Stimulated activated CD8-positive, alpha-beta memory T cell treated with anti-CD3 and anti-CD28 coated beads, Interleukin-12 subunit alpha, Interleukin-12 subunit beta, amount 100 ng/mL, for 1 hour (primary cell): ENCODE data around the gene TXNL4B.
"Not testable (repeated sequence)": the region's sequence is repeated elsewhere in the genome, so short reads cannot be mapped to it uniquely, and the experiment has no call there.

ENCODE experiments used
- DNase-seq: peaks from one replicate; pipeline ENCODE4 v3.0.0-alpha.2; 2020; ENCODE audit warnings: low read depth

The TXNL4B gene

DNA sequence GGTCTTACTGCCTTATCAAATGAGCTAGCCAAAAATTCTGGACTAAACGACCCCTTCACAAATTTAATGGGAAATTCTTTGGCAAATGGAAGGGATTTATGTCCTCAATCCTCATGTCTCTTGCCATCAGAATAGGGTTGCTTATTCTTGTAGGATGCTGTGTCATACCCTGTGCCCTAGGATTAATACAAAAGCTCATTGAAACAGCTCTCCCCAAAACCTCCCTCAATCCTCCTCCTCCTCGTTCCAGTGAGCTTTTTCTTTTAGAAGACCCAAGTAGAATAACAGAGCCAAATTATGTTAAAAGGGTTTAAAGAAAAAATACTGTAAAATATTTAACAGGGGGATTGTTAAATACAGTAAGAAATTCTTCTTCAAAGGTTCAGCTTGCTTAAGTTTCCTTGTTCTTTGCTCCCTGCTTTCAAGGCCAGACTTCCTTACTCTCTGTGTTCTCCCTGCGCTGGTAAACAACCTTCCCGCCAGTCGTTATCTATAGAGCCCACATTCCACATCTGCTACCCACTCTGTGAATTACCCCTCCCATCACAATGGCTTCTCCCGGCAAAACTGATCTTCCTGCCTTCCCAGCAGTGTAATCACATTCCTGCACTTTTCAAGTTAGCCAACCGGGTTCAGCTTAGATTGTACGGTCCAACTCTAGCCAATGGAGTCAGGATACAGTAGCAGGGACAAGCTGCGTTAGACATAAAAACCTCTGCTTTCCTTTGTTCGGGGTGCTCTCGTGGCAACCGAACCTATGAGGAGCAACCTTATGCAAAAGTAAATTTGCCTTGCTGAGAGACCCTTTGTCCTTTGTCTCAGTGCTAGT is 20.7 kb downstream of the TXNL4B start:
- DNase-seq: no peak

DNA sequence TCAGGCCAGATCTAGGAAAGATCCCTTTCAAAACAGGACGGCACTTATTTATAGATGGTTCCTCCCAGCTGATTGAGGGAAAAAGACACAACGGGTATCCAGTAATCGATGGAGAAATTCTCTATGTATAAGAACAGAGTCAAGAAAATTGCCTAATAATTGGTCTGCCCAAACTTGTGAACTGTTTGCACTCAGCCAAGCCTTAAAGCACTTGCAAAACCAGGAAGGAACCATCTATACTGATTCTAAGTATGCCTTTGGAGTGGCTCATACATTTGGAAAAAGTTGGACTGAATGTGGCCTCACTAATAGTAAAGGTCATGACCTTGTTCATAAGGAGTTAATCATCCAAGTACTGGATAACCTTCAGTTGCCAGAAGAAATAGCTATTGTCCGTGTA is 24.5 kb downstream of the TXNL4B start:
- DNase-seq: no peak

DNA sequence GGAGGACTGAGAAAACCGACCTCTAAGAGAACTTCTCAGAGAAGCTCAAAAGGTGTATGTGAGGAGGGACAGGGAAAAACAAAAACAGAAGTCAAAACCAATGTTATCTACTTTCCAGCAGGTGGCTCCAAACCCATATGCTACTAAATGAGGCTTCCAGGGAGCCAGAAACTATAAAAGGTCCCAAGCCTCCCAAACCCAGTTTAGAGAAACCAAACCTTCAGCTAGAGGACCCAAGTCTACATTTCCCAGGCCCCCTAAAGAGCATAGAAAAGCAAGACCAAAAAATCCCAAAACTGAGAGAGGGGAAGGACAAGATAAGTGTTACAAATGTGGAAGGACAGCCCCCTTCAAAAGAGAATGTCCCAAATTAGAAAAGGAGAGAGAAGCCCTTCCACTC is 26.7 kb downstream of the TXNL4B start:
- DNase-seq: no peak

DNA sequence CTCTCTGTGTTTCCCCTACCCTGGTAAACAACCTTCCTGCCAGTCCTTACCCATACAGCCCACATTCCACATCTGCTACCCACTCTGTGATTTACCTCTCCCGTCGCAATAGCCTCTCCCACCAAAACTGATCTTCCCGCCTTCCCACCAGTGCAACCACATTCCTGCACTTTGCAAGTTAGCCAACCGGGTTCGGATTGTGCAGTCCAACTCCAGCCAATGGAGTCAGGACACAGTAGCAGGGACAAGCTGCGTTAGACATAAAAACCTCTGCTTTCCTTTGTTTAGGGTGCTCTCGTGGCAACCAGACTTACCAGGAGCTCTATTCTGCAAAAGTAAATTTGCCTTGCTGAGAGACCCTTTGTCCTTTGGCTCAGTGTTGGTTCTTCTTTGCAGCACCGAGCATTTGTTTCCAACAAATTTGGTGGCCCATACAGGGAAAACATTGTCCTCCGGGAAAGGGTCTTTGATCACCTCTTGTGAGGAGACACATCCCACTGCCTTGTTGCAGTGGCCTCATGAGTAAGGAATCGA is 29.0 kb downstream of the TXNL4B start:
- DNase-seq: no peak

DNA sequence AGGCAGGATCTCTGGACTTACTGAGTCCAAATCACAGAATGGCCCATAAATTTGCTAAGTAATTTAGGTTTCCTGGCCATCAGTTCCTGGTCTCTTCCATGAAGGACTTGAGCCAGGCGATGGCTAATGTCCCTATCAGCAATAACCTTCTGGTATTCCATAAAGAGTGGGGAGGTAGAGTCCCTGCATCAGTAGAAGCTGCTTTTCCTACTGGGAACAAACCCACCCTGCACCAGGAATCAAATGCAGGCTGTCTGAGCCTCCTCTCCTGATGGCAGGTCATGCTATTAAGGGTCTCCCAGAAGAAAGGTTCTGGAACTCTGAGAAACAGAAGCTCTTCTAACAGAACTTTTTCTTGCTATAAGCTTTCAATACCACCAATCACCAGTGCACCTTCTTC is 31.9 kb downstream of the TXNL4B start:
- no peak for DNase-seq

DNA sequence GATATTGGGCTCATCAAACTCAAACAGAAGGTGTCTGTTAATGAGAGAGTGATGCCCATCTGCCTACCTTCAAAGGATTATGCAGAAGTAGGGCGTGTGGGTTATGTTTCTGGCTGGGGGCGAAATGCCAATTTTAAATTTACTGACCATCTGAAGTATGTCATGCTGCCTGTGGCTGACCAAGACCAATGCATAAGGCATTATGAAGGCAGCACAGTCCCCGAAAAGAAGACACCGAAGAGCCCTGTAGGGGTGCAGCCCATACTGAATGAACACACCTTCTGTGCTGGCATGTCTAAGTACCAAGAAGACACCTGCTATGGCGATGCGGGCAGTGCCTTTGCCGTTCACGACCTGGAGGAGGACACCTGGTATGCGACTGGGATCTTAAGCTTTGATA is 33.0 kb downstream of the TXNL4B start:
- no peak for DNase-seq

DNA sequence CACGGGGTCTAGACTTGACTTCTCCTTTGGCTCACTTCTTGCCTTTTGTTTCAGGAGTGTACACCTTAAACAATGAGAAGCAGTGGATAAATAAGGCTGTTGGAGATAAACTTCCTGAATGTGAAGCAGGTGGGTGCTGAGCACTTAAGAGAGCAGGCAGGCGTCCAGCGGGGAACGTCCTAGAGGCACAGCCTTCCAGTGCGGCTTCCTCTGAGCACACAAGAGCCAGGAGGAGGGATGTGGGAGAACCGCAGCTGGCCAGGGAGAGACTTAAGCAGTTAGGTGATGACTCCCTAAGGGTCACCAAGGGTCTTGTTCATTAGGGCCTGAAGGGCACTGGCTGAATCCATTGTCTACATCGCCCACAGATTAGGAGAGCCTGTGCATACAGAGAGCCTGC is 34.4 kb downstream of the TXNL4B start:
- DNase-seq: not testable (repeated sequence)

DNA sequence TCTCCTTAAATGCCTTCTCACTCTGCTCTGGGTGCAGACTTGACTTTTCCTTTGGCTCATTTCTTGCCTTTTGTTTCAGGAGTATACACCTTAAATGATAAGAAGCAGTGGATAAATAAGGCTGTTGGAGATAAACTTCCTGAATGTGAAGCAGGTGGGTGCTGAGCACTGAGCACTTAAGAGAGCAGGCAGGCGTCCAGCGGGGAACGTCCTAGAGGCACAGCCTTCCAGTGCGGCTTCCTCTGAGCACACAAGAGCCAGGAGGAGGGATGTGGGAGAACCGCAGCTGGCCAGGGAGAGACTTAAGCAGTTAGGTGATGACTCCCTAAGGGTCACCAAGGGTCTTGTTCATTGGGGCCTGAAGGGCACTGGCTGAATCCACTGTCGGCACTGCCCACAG is 36.1 kb downstream of the TXNL4B start:
- not testable (repeated sequence) for DNase-seq

DNA sequence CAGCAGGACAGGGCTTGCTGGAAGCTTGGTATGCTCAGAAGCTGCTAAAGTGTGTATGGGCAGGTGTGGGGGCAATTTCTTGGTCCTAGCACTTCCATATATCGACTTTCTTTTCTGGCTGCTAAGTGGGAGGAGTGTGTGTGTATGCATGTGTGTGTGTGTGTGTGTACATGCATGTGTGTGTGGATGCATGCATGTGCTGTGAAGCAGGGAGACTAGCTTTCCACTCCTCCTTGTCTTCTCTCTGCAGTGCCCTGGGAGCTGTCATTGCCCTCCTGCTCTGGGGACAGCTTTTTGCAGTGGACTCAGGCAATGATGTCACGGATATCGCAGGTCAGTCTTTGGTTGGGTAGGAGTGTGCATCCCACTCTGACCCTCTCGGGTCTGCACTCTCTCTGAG is 37.5 kb downstream of the TXNL4B start:
- no peak for DNase-seq

DNA sequence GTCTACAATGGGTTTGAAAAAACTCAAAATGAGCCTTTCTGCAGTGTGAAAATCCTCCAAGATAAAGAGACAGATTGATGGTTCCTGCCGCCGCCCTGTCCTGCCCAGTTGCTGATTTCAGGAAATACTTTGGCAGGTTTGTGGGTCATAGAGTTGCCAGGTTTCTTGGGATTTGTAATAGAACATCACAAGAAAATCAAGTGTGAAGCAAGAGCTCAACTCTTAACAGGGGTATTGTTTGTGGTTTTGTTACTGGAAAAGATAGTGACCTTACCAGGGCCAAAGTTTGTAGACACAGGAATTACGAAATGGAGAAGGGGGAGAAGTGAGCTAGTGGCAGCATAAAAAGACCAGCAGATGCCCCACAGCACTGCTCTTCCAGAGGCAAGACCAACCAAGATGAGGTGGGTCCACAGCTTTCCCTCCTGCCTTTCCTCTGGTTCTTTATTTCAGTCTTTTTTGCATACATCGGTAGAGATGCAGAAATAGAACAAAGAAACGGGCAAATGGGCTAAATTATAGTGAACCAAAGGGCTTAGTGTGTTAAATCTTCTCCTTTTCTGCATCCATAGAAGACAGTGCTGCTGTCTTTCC is 39.1 kb downstream of the TXNL4B start, which contains the start of gene HP:
HP (plus strand) TSS at position 252 of the 594 bp plus-strand sequence; CDS start at position 400, 148 bp downstream.
- not testable (repeated sequence) for DNase-seq

DNA sequence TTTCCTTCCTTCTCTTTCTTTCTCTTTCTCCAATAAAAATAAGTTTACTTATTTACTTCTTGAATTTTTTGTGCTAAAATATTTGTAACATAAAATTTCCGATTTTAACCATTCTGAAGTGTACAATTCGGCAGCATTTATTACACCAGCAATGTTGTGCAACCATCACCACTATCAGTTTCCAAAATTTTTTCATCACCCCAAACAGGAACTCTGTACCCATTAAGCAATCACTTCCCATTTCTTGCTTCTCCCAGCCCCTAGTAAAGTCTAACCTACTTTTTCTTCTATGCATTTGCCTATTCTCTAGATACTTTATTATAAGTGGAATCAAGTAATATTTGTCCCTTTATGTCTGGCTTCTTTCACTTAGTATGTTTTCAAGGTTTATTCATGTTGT is 41.6 kb downstream of the TXNL4B start:
- no peak for DNase-seq

DNA sequence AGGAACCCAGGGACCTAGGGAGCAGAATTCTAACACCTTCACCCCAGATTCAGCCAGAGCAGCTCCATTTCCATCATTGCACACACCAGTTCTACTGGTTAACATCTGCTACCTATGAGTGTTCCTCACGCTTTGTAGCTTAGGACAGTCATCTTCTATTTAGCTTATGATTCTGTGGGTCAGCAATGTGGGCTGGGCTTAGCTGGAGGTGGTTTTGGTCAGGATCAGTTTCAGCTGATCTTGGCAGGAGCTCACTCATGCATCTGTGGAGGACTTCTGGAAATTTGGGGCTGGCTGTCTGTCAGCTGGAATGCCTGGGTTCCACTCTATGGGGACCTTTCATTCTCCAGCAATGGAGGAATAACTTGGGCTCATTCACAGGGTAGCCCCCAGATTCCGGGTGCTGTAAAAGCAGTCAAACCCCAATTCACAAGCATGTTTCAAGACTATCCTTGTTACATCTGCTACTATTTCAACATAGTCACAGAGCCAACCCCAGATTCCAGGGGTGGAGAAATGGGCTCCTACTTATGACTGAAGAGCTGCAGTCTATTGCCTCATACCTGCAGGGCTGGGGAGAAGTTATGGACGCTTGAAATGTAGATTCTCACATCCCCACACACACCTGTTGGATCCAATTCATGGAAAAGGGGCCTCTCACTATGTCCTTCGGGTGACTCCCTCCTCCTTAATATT is 42.5 kb downstream of the TXNL4B start:
- DNase-seq: no peak

DNA sequence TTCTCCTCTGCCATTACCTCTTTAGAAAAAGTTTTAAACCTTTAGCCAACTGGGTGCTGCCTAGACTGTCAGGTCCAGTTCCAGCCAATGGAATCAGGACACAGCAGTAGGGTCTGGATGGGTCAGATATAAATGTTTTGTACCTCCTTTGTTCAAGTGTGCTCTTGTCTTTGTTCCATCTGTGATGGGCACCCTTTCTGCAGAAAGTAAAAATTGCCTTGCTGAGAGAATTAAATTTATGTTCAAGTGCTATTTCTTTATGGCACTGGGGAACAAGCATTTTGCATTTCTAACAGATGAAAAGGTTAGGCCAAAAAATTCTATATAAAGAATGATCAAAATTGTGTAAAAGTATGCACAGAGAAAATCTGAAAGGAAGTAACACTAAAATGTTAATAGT is 44.3 kb downstream of the TXNL4B start:
- DNase-seq: no peak

DNA sequence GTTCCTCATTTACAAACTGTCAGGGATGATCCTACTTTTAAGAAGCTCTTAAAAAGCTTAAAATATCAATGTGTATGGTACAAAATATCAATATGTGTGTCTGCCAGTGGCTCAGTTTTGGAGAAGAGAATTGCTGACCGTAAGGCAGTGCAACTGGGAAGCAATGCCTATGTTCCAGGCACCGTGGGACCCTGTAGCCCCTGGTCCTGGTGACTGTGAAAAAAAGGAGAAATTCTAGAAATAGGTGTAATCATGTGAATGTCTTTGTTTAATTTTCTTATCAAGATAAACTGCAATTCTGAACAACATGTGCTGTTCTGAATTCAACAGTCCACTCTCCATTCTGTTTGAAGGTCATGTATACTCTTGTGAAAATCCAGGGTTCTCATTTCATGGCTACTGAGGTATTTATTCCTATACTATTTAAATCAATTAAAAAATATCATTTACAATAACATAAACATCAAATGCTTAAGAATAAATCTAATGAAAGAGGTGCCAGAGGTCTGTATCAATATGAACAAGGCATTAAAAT is 48.5 kb downstream of the TXNL4B start:
- DNase-seq: no peak

DNA sequence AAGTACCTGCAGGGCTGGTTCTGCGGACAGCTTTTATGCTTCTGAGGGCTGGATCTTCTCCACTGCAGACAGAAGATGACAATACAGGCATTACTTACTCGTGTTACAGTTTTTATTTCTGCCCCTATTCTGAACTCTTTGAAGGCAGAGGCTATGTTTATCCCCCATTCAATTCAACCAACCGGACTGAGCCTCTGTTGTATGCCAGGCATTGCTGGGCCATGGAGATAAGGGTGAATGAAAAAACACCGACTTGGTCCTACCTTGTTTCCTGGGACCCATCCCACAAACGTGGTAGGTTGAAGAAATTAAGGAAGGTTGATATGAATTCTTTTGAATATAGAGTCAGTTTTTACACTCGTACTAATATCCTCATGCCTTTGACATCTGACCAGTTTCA is 49.1 kb downstream of the TXNL4B start:
- DNase-seq: no peak

DNA sequence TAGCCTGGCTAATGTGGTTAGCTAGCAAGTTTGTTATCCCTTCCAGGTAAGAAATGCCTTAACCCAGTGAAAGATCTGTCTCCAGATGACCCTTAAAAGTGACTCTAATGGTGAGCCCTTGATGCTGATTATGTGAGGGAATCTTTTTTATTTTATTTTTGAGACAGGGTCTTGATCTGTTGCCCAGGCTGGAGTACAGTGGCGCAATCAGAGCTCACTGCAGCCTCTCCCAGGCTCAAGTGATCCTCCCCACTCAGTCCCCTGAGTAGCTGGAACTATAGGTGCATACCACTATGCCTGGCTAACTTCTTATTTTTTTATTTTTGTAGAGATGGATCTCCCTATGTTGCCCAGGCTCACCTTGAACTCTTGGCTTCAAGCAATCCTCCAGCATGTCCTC is 49.9 kb downstream of the TXNL4B start:
- DNase-seq: no peak

DNA sequence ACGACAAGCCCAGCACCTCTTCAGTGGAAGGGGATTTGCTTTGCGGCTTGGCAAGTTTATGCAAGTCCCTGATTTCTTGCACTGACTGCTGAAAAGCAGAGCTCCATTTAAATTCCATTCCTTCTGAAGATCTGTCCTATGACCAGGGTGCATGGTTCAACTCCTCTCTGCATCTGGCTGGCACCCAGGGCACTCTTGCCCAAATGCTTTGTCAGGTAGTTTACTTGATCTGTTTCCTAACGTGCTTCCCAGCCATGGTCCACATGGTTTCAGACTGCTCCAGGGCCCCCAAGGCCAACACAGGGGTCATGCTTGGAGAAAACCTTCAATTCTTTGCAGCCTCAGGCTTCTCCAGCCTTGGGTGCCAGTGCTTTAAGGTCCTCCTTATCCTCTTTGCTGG is 50.4 kb downstream of the TXNL4B start:
- DNase-seq: no peak

DNA sequence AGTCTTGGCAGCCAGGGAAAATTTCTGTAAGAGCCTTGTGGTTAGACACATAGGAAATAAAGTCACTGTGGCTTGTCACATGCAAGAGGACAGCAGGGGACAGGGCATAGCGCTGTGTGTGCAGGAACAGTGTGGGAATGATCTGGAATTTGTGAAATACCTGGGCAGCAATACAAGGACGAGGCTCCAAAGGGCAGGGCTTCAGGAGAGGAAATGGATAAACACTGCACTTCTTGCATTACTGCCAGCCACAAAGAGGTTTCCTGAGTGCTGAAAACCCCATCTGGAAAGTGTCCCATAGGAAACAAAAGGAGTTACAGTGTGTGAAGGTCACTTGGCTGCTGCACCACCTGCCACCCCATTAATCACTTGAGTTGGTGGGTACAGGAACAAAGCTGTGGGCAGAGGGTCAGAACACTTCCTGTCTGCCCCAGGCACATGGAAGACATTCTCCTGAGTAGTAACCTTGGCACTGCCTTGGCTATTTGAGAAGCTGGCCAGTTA is 51.2 kb downstream of the TXNL4B start:
- no peak for DNase-seq

DNA sequence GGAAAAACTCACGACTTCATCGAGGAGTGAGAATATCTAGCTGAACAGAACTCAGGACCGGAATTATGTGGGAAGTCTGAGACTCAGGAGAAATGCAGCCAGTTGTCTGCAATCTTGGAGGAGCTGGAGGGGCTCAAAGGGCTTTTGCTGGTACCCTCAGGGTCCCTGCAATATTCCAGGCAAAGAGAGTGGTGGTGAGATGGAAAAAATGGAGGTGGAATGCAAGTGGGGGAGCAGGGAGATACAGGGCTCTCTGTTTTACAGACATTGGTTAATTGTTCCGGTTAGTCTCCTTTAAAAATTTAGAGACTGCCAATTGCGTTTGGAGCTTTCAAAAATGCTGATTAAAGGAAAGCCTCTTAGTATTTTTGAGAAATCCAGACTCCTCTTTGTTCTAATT is 57.3 kb downstream of the TXNL4B start:
- no peak for DNase-seq
